SK-N-SH (cell line): ENCODE data around the gene GGCX. TPM values are rescaled to one million over a fixed set of nuclear protein-coding genes. Genes with fewer than 3 reads are reported as not detected.
A peak's percentile ranks its signal among the peaks of the same experiment; 100 is the strongest.

Source experiments
- CTCF ChIA-PET: fragments of 300-600, 350-600 bp; formaldehyde crosslinking; extraction: SDS; loops from one replicate; lab custom pipeline; 2021; lab: Yijun Ruan, JAX
- POLR2A ChIA-PET: fragments of 350-600 bp; sonication (Branson Sonifier 250); formaldehyde crosslinking; extraction: SDS; loops from one replicate; lab custom pipeline; 2020; ENCODE audit warnings: antibody characterized with exemption, inconsistent platforms; lab: Yijun Ruan, JAX
- DNase-seq: peaks from one replicate; pipeline ENCODE4 v3.0.0; 2012
- H2AFZ ChIP-seq: fragments of 200-600 bp; sonication (generic); 2 replicates; pipeline ENCODE4 v1.8.1; 2016; ENCODE audit warnings: antibody characterized with exemption, mild to moderate bottlenecking, low read depth
- H3F3A ChIP-seq: fragments of 200-600 bp; sonication (generic); replicated peaks from 2 replicates; pipeline ENCODE3; 2016; ENCODE audit warnings: antibody characterized with exemption, mild to moderate bottlenecking; ENCODE audit not compliant: insufficient read depth
- H3K27ac ChIP-seq, 2 experiments: fragments of 200-500 bp in 1 of 2; fragments of 200-600 bp in 1 of 2; sonication (Bioruptor generic) in 1 of 2; sonication (generic), shearing (Covaris generic) in 1 of 2; 2 replicates each; pipeline versions ENCODE4 v1.5.1 to v1.6.1; 2014 to 2016; ENCODE audit warnings: low read depth in 2 of 2, inconsistent platforms in 1 of 2, low read length in 1 of 2, mild to moderate bottlenecking in 1 of 2, mixed read lengths in 1 of 2
- H3K27me3 ChIP-seq: fragments of 200-600 bp; sonication (generic), shearing (Covaris generic); 2 replicates; pipeline ENCODE4 v1.6.1; 2016; ENCODE audit warnings: mixed run types; ENCODE audit not compliant: insufficient read depth
- H3K36me3 ChIP-seq, 2 experiments: fragments of 200-500 bp in 1 of 2; fragments of 200-600 bp in 1 of 2; sonication (Bioruptor generic) in 1 of 2; sonication (generic) in 1 of 2; replicated peaks in 1 of 2; 2 replicates each; pipeline versions ENCODE3 to v1.5.1; 2014 to 2016; ENCODE audit warnings: low read length in 1 of 2, mild to moderate bottlenecking in 1 of 2; ENCODE audit not compliant: insufficient read depth in 2 of 2, control insufficient read depth in 1 of 2
- H3K4me1 ChIP-seq, 2 experiments: fragments of 200-500 bp in 1 of 2; fragments of 200-600 bp in 1 of 2; sonication (Bioruptor generic) in 1 of 2; sonication (generic), shearing (Covaris generic) in 1 of 2; 2 replicates each; pipeline versions ENCODE4 v1.5.1 to v1.6.1; 2014 to 2016; ENCODE audit warnings: low read depth in 1 of 2, low read length in 1 of 2, mixed run types in 1 of 2; ENCODE audit not compliant: insufficient read depth in 2 of 2, control insufficient read depth in 1 of 2
- H3K4me2 ChIP-seq: fragments of 200-600 bp; sonication (generic), shearing (Covaris generic); 2 replicates; pipeline ENCODE4 v1.6.1; 2017; ENCODE audit warnings: mixed run types
- H3K4me3 ChIP-seq, 2 experiments: fragments of 200-500 bp in 1 of 2; fragments of 200-600 bp in 1 of 2; sonication (Bioruptor generic) in 1 of 2; sonication (generic), shearing (Covaris generic) in 1 of 2; 2 replicates each; pipeline versions ENCODE4 v1.5.1 to v1.8.1; 2014 to 2016; ENCODE audit warnings: low read depth in 2 of 2, inconsistent platforms in 1 of 2, low read length in 1 of 2, mild to moderate bottlenecking in 1 of 2, mixed read lengths in 1 of 2, moderate library complexity in 1 of 2
- H3K79me2 ChIP-seq: fragments of 200-600 bp; sonication (generic); 2 replicates; pipeline ENCODE4 v1.8.1; 2017; ENCODE audit warnings: mild to moderate bottlenecking; ENCODE audit not compliant: insufficient read depth
- H3K9ac ChIP-seq: fragments of 200-600 bp; sonication (generic); 2 replicates; pipeline ENCODE4 v1.6.1; 2017; ENCODE audit warnings: mixed run types
- H3K9me2 ChIP-seq: fragments of 200-600 bp; sonication (generic); 2 replicates; pipeline ENCODE4 v1.6.1; 2017; ENCODE audit warnings: mixed run types
- H3K9me3 ChIP-seq: fragments of 200-600 bp; sonication (generic); 2 replicates; pipeline ENCODE4 v1.6.1; 2017; ENCODE audit warnings: mixed run types, mild to moderate bottlenecking, moderate library complexity
- H4K20me1 ChIP-seq: fragments of 200-600 bp; sonication (generic); 2 replicates; pipeline ENCODE4 v1.6.1; 2017; ENCODE audit warnings: mild to moderate bottlenecking, mixed run types; ENCODE audit not compliant: insufficient read depth
- CHD2 ChIP-seq: fragments of 150-350 bp; IDR thresholded peaks from 2 replicates; pipeline ENCODE4 v1.6.1; 2018; ENCODE audit warnings: low read length; ENCODE audit not compliant: partially characterized antibody
- ELF1 ChIP-seq: IDR thresholded peaks from 2 replicates; pipeline ENCODE4 v1.4.0; 2012
- EP300 ChIP-seq, 2 experiments: IDR thresholded peaks; 2 replicates each; pipeline versions ENCODE4 v1.4.0 to v1.6.1; 2012; ENCODE audit warnings: borderline replicate concordance in 1 of 2, low read depth in 1 of 2, low read length in 1 of 2
- EZH2phosphoT487 ChIP-seq: fragments of 200-600 bp; sonication (generic); IDR thresholded peaks from 2 replicates; pipeline ENCODE4 v1.6.1; 2017; ENCODE audit warnings: low read depth, mixed run types, mild to moderate bottlenecking, antibody characterized with exemption, moderate library complexity, borderline replicate concordance
- FOSL2 ChIP-seq: IDR thresholded peaks from 2 replicates; pipeline ENCODE4 v1.4.0; 2012; ENCODE audit warnings: low read depth, mild to moderate bottlenecking, moderate library complexity, borderline replicate concordance
- FOXJ3 ChIP-seq: sonication (generic); formaldehyde crosslinking; IDR thresholded peaks from 2 replicates; pipeline ENCODE4 v1.5.1; 2020; ENCODE audit warnings: mild to moderate bottlenecking, missing genetic modification reagents
- FOXM1 ChIP-seq: IDR thresholded peaks from 2 replicates; pipeline ENCODE4 v1.4.0; 2012; ENCODE audit warnings: low read depth, mild to moderate bottlenecking
- GABPA ChIP-seq: IDR thresholded peaks from 2 replicates; pipeline ENCODE4 v1.4.0; 2012; ENCODE audit warnings: low read depth, mild to moderate bottlenecking
- GATA2 ChIP-seq: sonication (generic); formaldehyde crosslinking; IDR thresholded peaks from 2 replicates; pipeline ENCODE4 v1.5.0; 2020; ENCODE audit warnings: mild to moderate bottlenecking, missing genetic modification reagents
- IRF3 ChIP-seq: fragments of 150-350 bp; IDR thresholded peaks from 2 replicates; pipeline ENCODE4 v1.6.1; 2016; ENCODE audit warnings: mild to moderate bottlenecking, low read depth, low read length
- JUND ChIP-seq: IDR thresholded peaks from 2 replicates; pipeline ENCODE4 v1.4.0; 2012
- MAX ChIP-seq: IDR thresholded peaks from 2 replicates; pipeline ENCODE4 v1.4.0; 2012; ENCODE audit warnings: low read depth
- MEF2A ChIP-seq: IDR thresholded peaks from 2 replicates; pipeline ENCODE4 v1.4.0; 2012; ENCODE audit warnings: low read depth, borderline replicate concordance
- NRF1 ChIP-seq: IDR thresholded peaks from 2 replicates; pipeline ENCODE4 v1.6.1; 2012; ENCODE audit warnings: low read depth, mild to moderate bottlenecking, low read length
- POLR2AphosphoS5 ChIP-seq: IDR thresholded peaks from 2 replicates; pipeline ENCODE4 v1.6.1; 2012; ENCODE audit warnings: low read depth, low read length
- RAD21 ChIP-seq: IDR thresholded peaks from 2 replicates; pipeline ENCODE4 v1.6.1; 2012; ENCODE audit warnings: mild to moderate bottlenecking, low read length
- RCOR1 ChIP-seq: fragments of 150-350 bp; IDR thresholded peaks from 2 replicates; pipeline ENCODE4 v1.6.1; 2017; ENCODE audit warnings: antibody characterized with exemption, low read length
- REST ChIP-seq: IDR thresholded peaks from 2 replicates; pipeline ENCODE4 v1.6.1; 2012; ENCODE audit warnings: mild to moderate bottlenecking, low read depth, low read length, moderate library complexity
- RFX5 ChIP-seq: IDR thresholded peaks from 2 replicates; pipeline ENCODE4 v1.6.1; 2012; ENCODE audit warnings: mild to moderate bottlenecking, improper control_type of control experiment, low read length
- RXRA ChIP-seq: IDR thresholded peaks from 2 replicates; pipeline ENCODE4 v1.4.0; 2012; ENCODE audit warnings: low read depth, mild to moderate bottlenecking, borderline replicate concordance
- SIN3A ChIP-seq: IDR thresholded peaks from 2 replicates; pipeline ENCODE4 v1.6.1; 2012; ENCODE audit warnings: low read depth, mild to moderate bottlenecking, low read length, moderate library complexity, borderline replicate concordance
- SMC3 ChIP-seq: IDR thresholded peaks from 2 replicates; pipeline ENCODE4 v1.6.1; 2012; ENCODE audit warnings: low read depth, low read length, improper control_type of control experiment
- TAF1 ChIP-seq: IDR thresholded peaks from 2 replicates; pipeline ENCODE4 v1.6.1; 2012; ENCODE audit warnings: low read depth, mild to moderate bottlenecking, low read length, moderate library complexity, borderline replicate concordance
- TCF12 ChIP-seq: IDR thresholded peaks from 2 replicates; pipeline ENCODE4 v1.4.0; 2012
- TEAD4 ChIP-seq: IDR thresholded peaks from 2 replicates; pipeline ENCODE4 v1.4.0; 2012; ENCODE audit warnings: mild to moderate bottlenecking, borderline replicate concordance; ENCODE audit not compliant: insufficient read depth
- USF1 ChIP-seq: IDR thresholded peaks from 2 replicates; pipeline ENCODE4 v1.4.0; 2012; ENCODE audit warnings: low read depth, borderline replicate concordance
- USF2 ChIP-seq: fragments of 150-350 bp; IDR thresholded peaks from 2 replicates; pipeline ENCODE4 v1.6.1; 2017; ENCODE audit warnings: antibody characterized with exemption, low read length, low read depth, borderline replicate concordance
- WGBS: methylation state at CpG from one replicate; pipeline ENCODE4 v1.1.6; 2017; ENCODE audit warnings: low lambda C conversion rate; 5-methylcytosine and 5-hydroxymethylcytosine counted together
- polyA plus RNA-seq, 3 experiments: library from polyadenylated mRNA; depleted of rRNA; stranded (reverse); fragments of >200 nt; gene quantifications; 2 replicates each; pipeline ENCODE4 v1.2.3, GENCODE V29; 2012

The GGCX gene
- polyA plus RNA-seq, 1 of the 3 experiments (the other 2 are of a cell fraction), result 34.5 TPM

- peak overlapping the region; percentile 60 to 68 for H3K27ac ChIP-seq
- H3K4me3 ChIP-seq, result no peak overlapping the region
- DNase-seq, result no peak
- H3F3A ChIP-seq, result peaks cover 35% of the 10 kb centered on the region
- H3K4me2 ChIP-seq, result peak overlapping the region; percentile 39; the same call in 1 of the 2 replicates
- H2AFZ ChIP-seq, result no peak overlapping the region
- no peaks in the 10 kb centered on the region for H3K9me3 ChIP-seq
- H3K4me1 ChIP-seq, result peaks cover 19 to 25% of the 10 kb centered on the region in 2 experiments; a peak in 3 of 4 replicates
- H3K9me2 ChIP-seq, result no peaks in the 10 kb centered on the region
- CTCF ChIA-PET, result interaction anchor here (0.6 to 1.9 kb wide), 9 partner anchors 9 to 471 kb away, joined by 3 to 6 read pairs (median 5); no protein-coding TSS in a partner anchor
- no peaks in the 10 kb centered on the region for H3K27me3 ChIP-seq
- POLR2A ChIA-PET, result interaction anchor here (0.9 to 3.0 kb wide), 9 partner anchors 20 to 150 kb away, joined by 3 to 25 read pairs (median 4); partner anchors contain the start of genes ELMOD3, MAT2A and RETSAT
- H3K36me3 ChIP-seq, result no peaks in the 10 kb centered on the region
- no peaks in the 10 kb centered on the region for H4K20me1 ChIP-seq
- WGBS, result 59% methylated on average over 18 of the region's 18 CpGs
- no peaks in the 10 kb centered on the region for H3K79me2 ChIP-seq
- H3K9ac ChIP-seq, result no peak overlapping the region
- TF ChIP-seq TCF12 (peak; percentile 89), RAD21 (no peak), TEAD4 (no peak), JUND (peak; percentile 59), GABPA (no peak), POLR2AphosphoS5 (peak; percentile 30; the same call in 1 of the 2 replicates), MEF2A (no peak), EP300 (IDR thresholded peaks at IDR 0.05; ENCODE audit: borderline replicate concordance in 1 of 2, low read depth in 1 of 2, low read length in 1 of 2) (no peak), REST (no peak), EZH2phosphoT487 (no peak), FOXJ3 (CRISPR knock-in tag) (no peak), RXRA (no peak), RFX5 (no peak), GATA2 (CRISPR knock-in tag) (no peak), FOXM1 (no peak), CHD2 (no peak), ELF1 (no peak), IRF3 (no peak), MAX (peak; percentile 68), SIN3A (no peak), FOSL2 (peak; percentile 44; the same call in 1 of the 2 replicates), SMC3 (no peak), USF2 (no peak), USF1 (no peak), RCOR1 (no peak), TAF1 (no peak), NRF1 (no peak)
Observed at GRCh38 chr2:85503851-85504777, 57.2 kb downstream of the GGCX start.
